Stimulated activated naive CD8-positive, alpha-beta T cell treated with anti-CD3 and anti-CD28 coated beads, Interleukin-15, Interleukin-2, amounts not matched to agents 100 ng/mL and 50 ng/mL, for 24 hours (primary cell): Measurements from ENCODE around the gene ABCA10.
"Not testable (repeated sequence)": the region's sequence is repeated elsewhere in the genome, so short reads cannot be mapped to it uniquely, and the experiment has no call there.

Experiments
- H3K27ac Mint-ChIP-seq: one replicate; pipeline ENCODE4 v1.8.0; 2021; ENCODE audit warnings: mild to moderate bottlenecking, mixed read lengths
- H3K27me3 Mint-ChIP-seq: one replicate; pipeline ENCODE4 v1.8.0; 2021; ENCODE audit warnings: mixed read lengths
- H3K36me3 Mint-ChIP-seq: one replicate; pipeline ENCODE4 v1.8.0; 2021; ENCODE audit warnings: low read depth, mixed read lengths
- H3K4me1 Mint-ChIP-seq: one replicate; pipeline ENCODE4 v1.8.0; 2021; ENCODE audit warnings: low read depth, mixed read lengths
- H3K4me3 Mint-ChIP-seq: one replicate; pipeline ENCODE4 v1.8.0; 2021; ENCODE audit warnings: mild to moderate bottlenecking, mixed read lengths
- H3K9me3 Mint-ChIP-seq: one replicate; pipeline ENCODE4 v1.8.0; 2021; ENCODE audit warnings: mixed read lengths

Gene ABCA10

DNA sequence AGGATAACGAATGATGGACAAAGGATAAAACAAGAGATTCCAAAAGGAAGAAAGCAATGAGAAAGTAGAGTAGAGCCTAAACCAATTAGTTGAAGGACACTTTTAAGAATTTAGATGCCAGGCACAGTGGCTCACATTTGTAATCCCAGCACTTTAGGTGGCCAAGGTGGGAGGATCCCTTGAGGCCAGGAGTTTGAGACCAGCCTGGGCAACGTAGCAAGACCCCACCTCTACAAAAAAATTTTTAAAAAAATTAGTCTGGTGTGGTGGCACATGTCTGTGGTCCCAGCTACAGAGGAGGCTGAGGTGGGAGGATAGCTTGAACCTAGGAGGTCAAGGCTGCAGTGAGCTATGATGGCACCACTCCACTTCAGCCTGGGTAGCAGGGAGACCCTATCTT, 20.0 kb downstream of the ABCA10 start:
- Mint-ChIP-seq H3K27me3 (no peaks in the 10 kb centered on the region), H3K27ac (no peak overlapping the region), H3K9me3 (no peaks in the 10 kb centered on the region)

DNA sequence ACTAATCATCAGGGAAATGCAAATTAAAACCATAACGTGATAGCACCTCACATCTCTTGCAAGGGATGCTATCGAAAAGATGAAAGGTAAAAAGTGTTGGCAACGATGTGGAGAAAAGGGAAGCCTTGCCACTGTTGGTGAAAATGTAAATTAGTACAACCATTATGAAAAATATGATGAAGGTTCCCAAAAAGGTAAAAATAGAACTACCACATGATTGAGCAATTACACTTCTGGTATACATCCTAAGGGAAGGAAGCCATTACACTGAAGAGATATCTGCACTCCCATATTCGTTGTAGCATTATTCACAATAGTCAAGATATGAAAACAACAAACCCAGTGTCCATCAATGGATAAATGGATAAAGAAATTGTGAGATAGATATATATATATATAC, 21.5 kb downstream of the ABCA10 start:
- no peaks in the 10 kb centered on the region for H3K4me1 Mint-ChIP-seq
- no peaks in the 10 kb centered on the region for H3K9me3 Mint-ChIP-seq
- H3K27ac Mint-ChIP-seq = no peak overlapping the region
- no peak overlapping the region for H3K4me3 Mint-ChIP-seq
- no peaks in the 10 kb centered on the region for H3K36me3 Mint-ChIP-seq
- no peaks in the 10 kb centered on the region for H3K27me3 Mint-ChIP-seq

More for the DNA sequence above, 20.0 kb downstream of the ABCA10 start:
- H3K4me3 Mint-ChIP-seq = no peak overlapping the region
- no peaks in the 10 kb centered on the region for H3K4me1 Mint-ChIP-seq
- H3K36me3 Mint-ChIP-seq = peaks cover 4% of the 10 kb centered on the region

DNA sequence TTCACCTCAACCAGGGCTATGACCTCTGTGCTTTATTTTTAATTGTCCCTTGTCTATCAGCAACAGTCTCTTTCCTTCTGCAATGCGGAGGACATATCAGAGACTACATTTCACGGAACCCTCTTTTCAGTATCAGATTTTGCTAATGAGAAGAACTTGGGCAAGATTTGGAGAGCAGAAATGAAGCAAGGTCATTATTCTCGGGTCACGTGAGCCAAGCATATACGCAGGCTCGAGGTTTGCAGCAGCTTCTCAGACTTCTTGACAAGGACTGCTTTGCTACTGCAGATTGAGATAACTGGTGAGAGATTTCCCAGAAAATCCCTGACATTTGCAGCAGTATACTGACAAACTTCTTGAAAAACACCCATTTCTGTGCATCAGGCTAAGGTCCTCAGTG, 30.4 kb downstream of the ABCA10 start:
- Mint-ChIP-seq H3K4me3 (no peak overlapping the region), H3K27ac (no peak overlapping the region), H3K36me3 (no peaks in the 10 kb centered on the region), H3K9me3 (no peaks in the 10 kb centered on the region), H3K4me1 (no peaks in the 10 kb centered on the region), H3K27me3 (no peaks in the 10 kb centered on the region)

DNA sequence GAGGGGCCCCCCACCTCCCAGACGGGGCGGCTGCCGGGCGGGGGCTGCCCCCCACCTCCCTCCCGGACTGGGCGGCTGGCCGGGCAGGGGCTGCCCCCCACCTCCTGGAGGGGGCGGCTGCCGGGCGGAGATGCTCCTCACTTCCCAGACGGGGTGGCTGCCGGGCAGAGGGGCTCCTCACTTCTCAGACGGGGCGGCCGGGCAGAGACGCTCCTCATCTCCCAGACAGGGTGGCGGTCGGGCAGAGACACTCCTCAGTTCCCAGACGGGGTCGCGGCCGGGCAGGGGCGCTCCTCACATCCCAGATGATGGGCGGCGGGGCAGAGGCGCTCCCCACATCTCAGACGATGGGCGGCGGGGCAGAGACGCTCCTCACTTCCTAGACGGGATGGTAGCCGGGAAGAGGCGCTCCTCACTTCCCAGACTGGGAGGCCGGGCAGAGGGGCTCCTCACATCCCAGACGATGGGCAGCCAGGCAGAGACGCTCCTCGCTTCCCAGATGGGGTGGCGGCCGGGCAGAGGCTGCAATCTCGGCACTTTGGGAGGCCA, 32.4 kb downstream of the ABCA10 start:
- H3K27me3 Mint-ChIP-seq, H3K4me3 Mint-ChIP-seq, H3K4me1 Mint-ChIP-seq: not testable (repeated sequence)

DNA sequence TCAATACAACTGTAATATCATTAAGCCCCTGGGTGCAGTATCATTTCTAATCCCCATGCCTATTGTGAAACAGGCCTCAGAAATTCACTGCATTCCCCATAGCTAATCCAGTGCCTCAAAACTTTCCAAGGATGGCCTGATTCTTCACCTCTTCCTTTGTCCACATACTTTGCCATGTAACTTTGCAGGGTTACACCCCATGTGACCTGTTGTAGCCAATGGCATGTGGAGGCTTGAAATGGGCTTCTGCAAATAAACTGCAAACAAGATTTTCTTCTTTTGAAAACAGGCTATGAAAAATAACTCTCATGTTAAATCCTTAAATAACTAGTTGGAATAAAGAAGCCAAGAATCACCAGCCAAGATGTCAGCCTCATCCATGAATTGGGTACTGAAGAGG, 35.9 kb downstream of the ABCA10 start:
- Mint-ChIP-seq H3K4me3 (no peak overlapping the region), H3K9me3 (no peaks in the 10 kb centered on the region)

More for the DNA sequence above, 32.4 kb downstream of the ABCA10 start:
- not testable (repeated sequence) for H3K36me3 Mint-ChIP-seq, H3K27ac Mint-ChIP-seq, H3K9me3 Mint-ChIP-seq

DNA sequence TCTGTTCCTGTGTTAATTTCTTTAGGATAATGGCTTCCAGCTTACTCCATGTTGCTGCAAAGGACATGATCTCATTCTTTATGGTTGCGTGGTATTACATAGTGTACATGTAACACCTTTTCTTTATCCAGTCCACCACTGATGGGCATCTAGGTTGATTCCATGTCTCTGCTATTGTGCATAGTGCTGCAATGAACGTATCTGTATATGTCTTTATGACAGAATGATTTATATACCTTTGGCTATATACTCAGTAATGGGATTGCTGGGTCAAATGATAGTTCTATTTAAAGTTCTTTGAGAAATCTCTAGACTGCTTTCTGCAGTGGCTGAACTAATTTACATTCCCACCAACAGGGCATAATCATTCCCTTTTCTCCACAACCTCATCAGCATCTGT, 39.8 kb downstream of the ABCA10 start:
- Mint-ChIP-seq H3K4me1 (no peaks in the 10 kb centered on the region), H3K9me3 (no peaks in the 10 kb centered on the region), H3K36me3 (no peaks in the 10 kb centered on the region), H3K27ac (no peak overlapping the region), H3K27me3 (no peaks in the 10 kb centered on the region), H3K4me3 (no peak overlapping the region)

More for the DNA sequence above, 35.9 kb downstream of the ABCA10 start:
- Mint-ChIP-seq H3K27me3 (no peaks in the 10 kb centered on the region), H3K27ac (no peak overlapping the region), H3K36me3 (no peaks in the 10 kb centered on the region), H3K4me1 (no peaks in the 10 kb centered on the region)

DNA sequence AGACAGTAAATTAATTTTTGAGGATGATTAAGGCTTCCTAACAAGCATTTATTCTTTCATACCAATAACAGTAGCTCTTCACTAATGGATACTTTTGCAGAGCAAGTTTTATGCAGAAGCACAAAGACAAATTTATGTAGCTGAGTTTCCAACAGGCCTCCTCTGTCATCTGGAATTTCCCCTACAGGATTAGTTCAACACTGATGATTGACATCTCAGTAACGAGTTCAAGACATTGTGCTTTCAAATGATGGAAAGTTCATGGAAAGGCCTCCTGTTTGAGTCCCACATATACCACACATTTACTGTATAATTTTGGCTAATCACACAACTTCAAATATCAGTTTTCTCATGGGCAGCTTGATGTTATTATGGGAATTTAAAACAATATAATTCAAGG, 40.6 kb downstream of the ABCA10 start:
- Mint-ChIP-seq H3K4me1 (no peaks in the 10 kb centered on the region), H3K36me3 (no peaks in the 10 kb centered on the region), H3K4me3 (no peak overlapping the region), H3K27ac (no peak overlapping the region), H3K27me3 (no peaks in the 10 kb centered on the region), H3K9me3 (no peaks in the 10 kb centered on the region)

DNA sequence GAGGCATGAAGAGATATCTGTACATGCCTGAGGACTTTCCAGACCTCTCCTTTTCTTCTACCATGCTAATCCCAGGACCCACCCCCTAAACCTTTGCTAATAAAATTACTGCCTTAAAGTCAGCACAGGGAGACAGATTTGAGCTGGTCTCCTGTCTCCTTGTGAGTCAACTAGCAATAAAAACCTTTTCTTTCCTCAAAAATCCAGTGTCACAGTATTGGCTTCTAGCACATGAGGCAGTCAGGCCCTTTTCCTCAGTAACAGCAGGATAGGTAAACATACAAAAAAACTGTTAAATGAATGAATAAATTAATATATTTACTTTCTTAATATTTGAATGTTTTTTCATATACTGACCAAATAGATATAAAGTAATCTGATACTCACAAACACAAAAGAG, 41.3 kb downstream of the ABCA10 start:
- Mint-ChIP-seq H3K27me3 (no peaks in the 10 kb centered on the region), H3K4me1 (no peaks in the 10 kb centered on the region), H3K36me3 (no peaks in the 10 kb centered on the region), H3K4me3 (no peak overlapping the region), H3K27ac (no peak overlapping the region), H3K9me3 (no peaks in the 10 kb centered on the region)

DNA sequence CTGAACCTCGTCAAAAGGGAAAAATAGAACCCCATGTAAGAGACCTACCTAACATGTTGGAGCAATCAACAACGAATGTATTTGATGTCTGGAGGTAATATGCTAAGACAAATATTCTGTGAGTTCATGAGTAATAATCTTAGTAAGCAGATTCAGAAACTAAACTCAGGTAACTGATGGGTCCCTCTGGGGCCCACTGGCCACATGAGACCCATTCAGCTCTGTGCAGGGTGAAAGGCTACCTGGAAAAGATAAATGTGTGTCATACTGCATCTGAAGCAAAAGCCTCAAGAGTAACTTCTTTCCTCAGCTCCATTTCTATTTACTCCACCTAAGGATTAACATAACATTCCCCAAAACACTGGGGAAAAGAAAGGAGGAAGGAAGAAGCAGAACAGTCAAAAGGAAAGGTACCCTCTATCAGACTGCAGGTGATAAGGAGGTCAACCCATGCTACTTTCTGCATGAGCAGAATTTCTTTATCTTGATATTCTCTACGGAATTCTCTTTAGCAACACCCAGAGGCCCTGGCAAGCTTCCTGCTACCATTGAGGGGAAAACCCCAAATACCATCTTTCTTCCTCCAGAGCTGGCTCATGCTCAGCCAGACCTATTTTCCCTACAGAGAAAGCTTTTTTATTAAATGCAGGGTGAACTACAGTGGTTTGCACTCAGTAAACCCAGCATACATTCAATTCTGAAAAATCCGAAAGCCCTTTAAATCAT, 49.2 kb downstream of the ABCA10 start:
- Mint-ChIP-seq H3K36me3 (no peaks in the 10 kb centered on the region), H3K4me3 (no peak overlapping the region), H3K27me3 (no peaks in the 10 kb centered on the region), H3K9me3 (no peaks in the 10 kb centered on the region), H3K4me1 (peaks cover 3% of the 10 kb centered on the region), H3K27ac (no peak overlapping the region)

DNA sequence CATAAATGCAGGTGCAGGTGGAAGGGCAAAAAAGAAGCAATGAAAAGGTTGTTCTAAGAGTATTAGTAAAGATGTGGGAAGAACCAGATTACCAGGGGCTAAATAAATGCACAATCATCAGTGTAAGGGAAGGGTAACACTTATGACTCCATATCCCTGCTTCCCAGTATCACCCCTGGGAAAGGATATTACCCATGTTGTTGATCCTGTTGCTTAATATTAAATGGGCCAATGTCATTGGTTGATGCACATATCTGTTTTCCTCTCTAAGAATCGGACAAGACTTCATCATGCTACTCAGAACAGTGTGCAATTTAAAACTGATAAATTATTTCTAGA, 52.2 kb downstream of the ABCA10 start:
- Mint-ChIP-seq H3K9me3 (no peaks in the 10 kb centered on the region), H3K27ac (no peak overlapping the region), H3K4me3 (no peak overlapping the region)

DNA sequence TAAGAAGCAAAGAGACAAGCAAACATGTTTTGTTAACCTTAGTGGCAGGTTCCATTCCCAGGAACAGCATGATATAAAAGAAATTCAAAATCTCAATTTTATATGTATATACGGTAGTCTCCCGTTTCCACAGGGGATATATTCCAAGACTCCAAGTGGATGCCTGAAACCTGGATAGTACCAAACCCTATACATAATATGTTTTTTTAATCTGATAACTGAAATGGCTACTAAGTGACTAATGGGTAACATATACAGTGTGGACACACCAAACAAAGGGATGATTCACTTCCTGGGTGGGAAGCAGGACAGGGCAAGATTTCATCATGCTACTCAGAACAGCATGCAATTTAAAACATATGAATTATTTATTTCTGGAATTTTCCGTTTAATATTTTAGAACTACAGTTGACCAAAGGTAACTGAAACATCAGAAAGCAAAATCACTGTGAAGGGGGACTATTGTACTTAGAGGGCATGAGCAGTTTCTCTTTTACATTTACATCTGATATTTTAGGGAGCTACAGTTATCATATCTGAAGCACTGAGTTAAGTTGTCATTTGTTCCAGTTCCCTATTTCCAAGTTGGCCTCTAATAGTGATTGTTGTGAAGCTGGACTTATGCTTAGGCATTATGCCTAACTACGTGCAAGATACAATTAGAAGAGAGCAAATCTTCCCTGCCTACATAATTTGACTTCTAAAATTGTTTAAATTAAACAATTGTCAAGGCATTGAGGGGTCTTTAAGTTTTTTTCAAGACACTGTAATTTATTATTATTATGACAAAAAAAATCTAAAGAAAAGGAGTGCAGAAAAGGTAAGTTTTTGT, 52.8 kb downstream of the ABCA10 start:
- H3K27me3 Mint-ChIP-seq = no peaks in the 10 kb centered on the region
- peaks cover 3% of the 10 kb centered on the region for H3K4me1 Mint-ChIP-seq
- H3K9me3 Mint-ChIP-seq = no peaks in the 10 kb centered on the region
- no peaks in the 10 kb centered on the region for H3K36me3 Mint-ChIP-seq
- H3K27ac Mint-ChIP-seq = no peak overlapping the region
- no peak overlapping the region for H3K4me3 Mint-ChIP-seq

More for the DNA sequence above, 52.2 kb downstream of the ABCA10 start:
- H3K27me3 Mint-ChIP-seq = no peaks in the 10 kb centered on the region
- peaks cover 3% of the 10 kb centered on the region for H3K4me1 Mint-ChIP-seq
- H3K36me3 Mint-ChIP-seq = no peaks in the 10 kb centered on the region

DNA sequence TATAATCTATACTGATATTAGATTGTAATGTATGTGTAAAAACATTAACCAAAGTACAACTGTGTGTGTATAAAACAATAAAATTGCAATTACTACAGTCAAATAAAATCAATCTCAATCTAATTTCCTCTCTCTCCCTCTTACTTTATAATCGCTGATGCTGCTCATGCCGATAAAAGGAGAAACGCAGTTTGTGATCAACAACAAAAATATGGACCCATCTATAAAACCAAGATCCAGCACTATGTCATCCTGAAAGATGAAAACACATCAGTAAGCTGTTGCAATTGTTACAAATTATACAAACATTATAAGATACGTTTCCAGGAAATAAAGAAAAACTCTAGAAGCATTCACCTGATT, 53.4 kb downstream of the ABCA10 start:
- peaks cover 3% of the 10 kb centered on the region for H3K4me1 Mint-ChIP-seq
- H3K36me3 Mint-ChIP-seq = peaks cover 4% of the 10 kb centered on the region
- H3K9me3 Mint-ChIP-seq = no peaks in the 10 kb centered on the region
- H3K4me3 Mint-ChIP-seq = no peak overlapping the region
- no peaks in the 10 kb centered on the region for H3K27me3 Mint-ChIP-seq
- H3K27ac Mint-ChIP-seq = no peak overlapping the region

DNA sequence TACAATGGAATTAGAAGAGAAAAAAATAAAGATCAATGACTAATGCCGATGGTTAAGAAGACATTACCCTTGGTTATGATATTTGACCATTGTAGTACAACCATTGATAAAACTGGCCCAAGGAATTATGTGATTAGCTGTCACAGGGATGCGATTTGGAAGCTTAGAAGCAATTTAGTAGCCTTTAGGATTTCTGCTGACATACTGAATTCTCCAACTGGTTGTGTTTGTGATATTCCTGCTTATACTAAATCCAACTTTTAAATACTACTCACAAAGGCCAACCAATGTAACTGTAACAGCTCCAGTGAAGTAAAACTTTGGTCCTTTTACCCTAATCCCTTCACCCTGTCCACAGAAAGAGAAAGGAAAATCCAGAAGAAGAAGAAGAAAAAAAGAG, 55.5 kb downstream of the ABCA10 start:
- H3K27me3 Mint-ChIP-seq = no peaks in the 10 kb centered on the region
- no peaks in the 10 kb centered on the region for H3K4me1 Mint-ChIP-seq
- H3K4me3 Mint-ChIP-seq = no peak overlapping the region
- no peak overlapping the region for H3K27ac Mint-ChIP-seq
- peaks cover 9% of the 10 kb centered on the region for H3K36me3 Mint-ChIP-seq
- no peaks in the 10 kb centered on the region for H3K9me3 Mint-ChIP-seq

DNA sequence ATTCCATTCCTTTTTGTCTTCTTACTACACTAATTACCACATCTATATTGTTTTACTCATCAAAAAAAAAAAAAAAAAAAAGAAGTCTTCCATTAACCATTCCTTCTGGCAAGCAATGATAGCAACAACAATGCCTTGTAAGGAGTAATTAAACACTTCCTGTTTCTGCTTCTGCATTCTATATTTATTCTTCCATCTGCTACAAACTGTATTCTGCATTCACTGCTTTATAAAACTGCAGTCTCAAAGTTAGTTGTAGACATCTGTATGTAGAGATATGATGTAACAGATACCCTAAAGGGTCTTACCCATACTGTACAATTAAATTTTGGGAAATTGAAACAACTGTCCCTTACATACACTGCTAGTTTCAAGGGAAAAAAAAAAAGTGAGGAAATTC, 58.2 kb downstream of the ABCA10 start:
- H3K4me3 Mint-ChIP-seq = no peak overlapping the region
- no peaks in the 10 kb centered on the region for H3K27me3 Mint-ChIP-seq
- no peak overlapping the region for H3K27ac Mint-ChIP-seq
- no peaks in the 10 kb centered on the region for H3K4me1 Mint-ChIP-seq
- no peaks in the 10 kb centered on the region for H3K9me3 Mint-ChIP-seq
- peaks cover 9% of the 10 kb centered on the region for H3K36me3 Mint-ChIP-seq

DNA sequence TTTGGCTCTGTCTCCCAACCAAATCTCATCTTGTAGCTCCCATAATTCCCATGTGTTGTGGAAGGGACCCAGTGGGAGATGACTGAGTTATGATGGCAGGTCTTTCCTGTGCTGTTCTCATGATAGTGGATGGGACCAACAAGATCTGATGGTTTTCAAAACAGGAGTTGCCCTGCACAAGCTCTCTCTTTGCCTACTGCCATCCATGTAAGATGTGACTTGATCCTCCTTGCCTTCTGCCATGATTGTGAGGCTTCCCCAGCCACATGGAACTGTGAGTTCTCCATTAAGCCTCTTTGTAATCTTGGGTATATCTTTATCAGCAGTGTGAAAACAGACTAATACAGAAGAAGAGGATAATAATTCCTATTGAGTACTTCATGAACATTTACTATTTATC, 60.0 kb downstream of the ABCA10 start:
- H3K27me3 Mint-ChIP-seq, H3K4me1 Mint-ChIP-seq, H3K36me3 Mint-ChIP-seq, H3K27ac Mint-ChIP-seq, H3K9me3 Mint-ChIP-seq, H3K4me3 Mint-ChIP-seq: not testable (repeated sequence)
